Tibial nerve (tissue), 4 donors: ENCODE measurements around the gene SPCS3.

Source experiments
- CTCF ChIP-seq, 5 experiments: fragments of 200-600 bp in 3 of 5; fragments of 450-650 bp in 2 of 5; sonication (generic) in 3 of 5; IDR thresholded peaks; one replicate each; pipeline ENCODE4 v1.5.1; 2016 to 2019; ENCODE audit warnings: antibody characterized with exemption in 5 of 5, mild to moderate bottlenecking in 3 of 5, moderate library complexity in 2 of 5
- EP300 ChIP-seq, 2 donors: sonication (generic); formaldehyde crosslinking; IDR thresholded peaks; one replicate each; pipeline ENCODE4 v1.6.1; 2017; ENCODE audit warnings: antibody characterized with exemption in 2 of 2, mild to moderate bottlenecking in 1 of 2
- POLR2A ChIP-seq, 2 donors: fragments of 450-650 bp; IDR thresholded peaks; one replicate each; pipeline ENCODE4 v1.6.1; 2017; ENCODE audit warnings: antibody characterized with exemption in 2 of 2, mild to moderate bottlenecking in 2 of 2, moderate library complexity in 2 of 2

GRCh38 chr4:176307666-176307930 lies 12.2 kb upstream of the SPCS3 start:
- no peak for TF ChIP-seq EP300 (IDR thresholded peaks at IDR 0.05)
- TF ChIP-seq CTCF (IDR thresholded peaks at IDR 0.05), result no peak
- TF ChIP-seq POLR2A (IDR thresholded peaks at IDR 0.05), result no peak
